Thyroid gland (tissue), 4 donors: ENCODE measurements around the gene ERVW-1.

Experiments used
- POLR2A ChIP-seq, 2 donors: fragments of 450-650 bp; IDR thresholded peaks; one replicate each; pipeline ENCODE4 v1.6.1; 2017; ENCODE audit warnings: antibody characterized with exemption in 2 of 2, mild to moderate bottlenecking in 2 of 2, moderate library complexity in 1 of 2
- TF ChIP-seq, protein P1 (sequence below), 6 experiments: fragments of 200-600 bp in 3 of 6; fragments of 450-650 bp in 3 of 6; sonication (generic) in 3 of 6; IDR thresholded peaks; one replicate each; pipeline ENCODE4 v1.5.1; 2016 to 2019; ENCODE audit warnings: antibody characterized with exemption in 6 of 6, mild to moderate bottlenecking in 2 of 6, inconsistent platforms in 1 of 6, moderate library complexity in 1 of 6

GRCh38 chr7:92478711-92479110, 965 bp upstream of the ERVW-1 start:
- TF ChIP-seq, protein P1, sequence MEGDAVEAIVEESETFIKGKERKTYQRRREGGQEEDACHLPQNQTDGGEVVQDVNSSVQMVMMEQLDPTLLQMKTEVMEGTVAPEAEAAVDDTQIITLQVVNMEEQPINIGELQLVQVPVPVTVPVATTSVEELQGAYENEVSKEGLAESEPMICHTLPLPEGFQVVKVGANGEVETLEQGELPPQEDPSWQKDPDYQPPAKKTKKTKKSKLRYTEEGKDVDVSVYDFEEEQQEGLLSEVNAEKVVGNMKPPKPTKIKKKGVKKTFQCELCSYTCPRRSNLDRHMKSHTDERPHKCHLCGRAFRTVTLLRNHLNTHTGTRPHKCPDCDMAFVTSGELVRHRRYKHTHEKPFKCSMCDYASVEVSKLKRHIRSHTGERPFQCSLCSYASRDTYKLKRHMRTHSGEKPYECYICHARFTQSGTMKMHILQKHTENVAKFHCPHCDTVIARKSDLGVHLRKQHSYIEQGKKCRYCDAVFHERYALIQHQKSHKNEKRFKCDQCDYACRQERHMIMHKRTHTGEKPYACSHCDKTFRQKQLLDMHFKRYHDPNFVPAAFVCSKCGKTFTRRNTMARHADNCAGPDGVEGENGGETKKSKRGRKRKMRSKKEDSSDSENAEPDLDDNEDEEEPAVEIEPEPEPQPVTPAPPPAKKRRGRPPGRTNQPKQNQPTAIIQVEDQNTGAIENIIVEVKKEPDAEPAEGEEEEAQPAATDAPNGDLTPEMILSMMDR (IDR thresholded peaks at IDR 0.05), result no peak
- TF ChIP-seq POLR2A (IDR thresholded peaks at IDR 0.05), result no peak
